GM19238 (cell line): ENCODE measurements around the gene HNRNPUL2.

Source experiments
- DNase-seq: peaks from one replicate; pipeline ENCODE4 v3.0.0; 2011; ENCODE audit warnings: low spot score; ENCODE audit not compliant: insufficient read length

HNRNPUL2 gene

GRCh38 chr11:62726915-62727164, 417 bp downstream of the HNRNPUL2 start:
- no peak for DNase-seq

DNA sequence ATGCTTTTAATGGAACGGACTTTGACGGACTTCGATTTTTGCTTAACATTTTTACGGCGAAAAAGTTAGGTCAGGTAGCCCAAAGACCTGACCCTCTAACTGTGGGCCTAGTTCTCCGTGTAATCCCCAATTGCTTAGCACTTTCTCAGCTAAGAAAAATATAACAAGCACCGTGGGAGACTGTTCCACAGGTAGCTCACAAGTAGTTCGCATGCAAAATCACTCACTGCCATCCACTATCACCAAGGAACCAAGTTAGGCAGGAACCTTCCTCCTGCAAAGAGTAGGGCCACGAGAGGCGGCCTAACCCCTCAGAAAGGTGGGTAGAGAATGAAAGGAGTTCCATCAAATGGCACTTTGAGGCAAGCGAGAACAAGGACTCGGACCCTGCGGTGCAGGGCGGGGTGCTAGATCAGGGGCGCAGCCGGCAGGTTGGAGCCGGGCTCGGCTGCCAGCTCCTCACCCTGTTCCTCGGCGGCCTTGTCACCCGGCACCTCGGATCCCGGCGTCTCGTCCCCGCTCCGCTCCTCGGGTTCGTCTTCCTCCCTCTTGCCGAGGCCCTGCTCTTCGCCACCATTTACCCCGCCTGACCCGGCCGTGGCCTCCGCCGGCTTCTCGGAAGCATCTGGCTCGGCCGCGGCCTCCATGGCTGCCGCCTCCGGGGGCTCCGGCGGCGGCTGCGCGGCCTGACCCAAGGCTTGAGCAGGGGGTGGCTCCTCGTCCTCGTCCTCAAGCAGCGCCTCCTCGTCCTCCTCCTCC, 922 bp downstream of the HNRNPUL2 start:
- DNase-seq, result no peak

- DNase-seq, result no peak
These were observed 1.6 kb downstream of the HNRNPUL2 start for GRCh38 chr11:62725646-62726045.

- no peak for DNase-seq
These were observed 3.1 kb downstream of the HNRNPUL2 start for GRCh38 chr11:62724171-62724570.

- DNase-seq, result no peak
These were observed 5.3 kb downstream of the HNRNPUL2 start for GRCh38 chr11:62721994-62722393.

- DNase-seq, result no peak
These were observed 7.8 kb downstream of the HNRNPUL2 start for GRCh38 chr11:62719302-62719978.

DNA sequence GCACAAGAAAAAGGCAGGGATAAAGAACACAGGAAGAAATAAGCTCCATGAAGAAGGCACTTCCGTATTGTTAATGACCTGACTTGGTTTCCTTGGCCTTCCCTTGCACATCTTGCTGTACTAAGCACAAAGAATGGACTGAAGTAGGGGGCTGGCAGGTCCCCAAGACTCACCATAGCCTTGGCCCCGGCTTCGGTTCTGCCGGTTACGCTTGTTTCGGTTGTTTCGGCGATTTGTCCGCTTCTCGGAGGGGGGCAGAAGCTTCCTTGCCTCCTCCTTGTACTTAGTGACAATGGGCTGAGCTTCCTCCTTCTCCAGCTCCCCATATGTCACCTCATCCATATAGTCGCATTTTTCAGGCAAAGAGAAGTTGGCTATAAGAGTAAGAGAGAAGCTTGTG, 10.4 kb downstream of the HNRNPUL2 start:
- DNase-seq, result no peak

GRCh38 chr11:62716206-62716605, 11.1 kb downstream of the HNRNPUL2 start:
- DNase-seq, result no peak

DNA sequence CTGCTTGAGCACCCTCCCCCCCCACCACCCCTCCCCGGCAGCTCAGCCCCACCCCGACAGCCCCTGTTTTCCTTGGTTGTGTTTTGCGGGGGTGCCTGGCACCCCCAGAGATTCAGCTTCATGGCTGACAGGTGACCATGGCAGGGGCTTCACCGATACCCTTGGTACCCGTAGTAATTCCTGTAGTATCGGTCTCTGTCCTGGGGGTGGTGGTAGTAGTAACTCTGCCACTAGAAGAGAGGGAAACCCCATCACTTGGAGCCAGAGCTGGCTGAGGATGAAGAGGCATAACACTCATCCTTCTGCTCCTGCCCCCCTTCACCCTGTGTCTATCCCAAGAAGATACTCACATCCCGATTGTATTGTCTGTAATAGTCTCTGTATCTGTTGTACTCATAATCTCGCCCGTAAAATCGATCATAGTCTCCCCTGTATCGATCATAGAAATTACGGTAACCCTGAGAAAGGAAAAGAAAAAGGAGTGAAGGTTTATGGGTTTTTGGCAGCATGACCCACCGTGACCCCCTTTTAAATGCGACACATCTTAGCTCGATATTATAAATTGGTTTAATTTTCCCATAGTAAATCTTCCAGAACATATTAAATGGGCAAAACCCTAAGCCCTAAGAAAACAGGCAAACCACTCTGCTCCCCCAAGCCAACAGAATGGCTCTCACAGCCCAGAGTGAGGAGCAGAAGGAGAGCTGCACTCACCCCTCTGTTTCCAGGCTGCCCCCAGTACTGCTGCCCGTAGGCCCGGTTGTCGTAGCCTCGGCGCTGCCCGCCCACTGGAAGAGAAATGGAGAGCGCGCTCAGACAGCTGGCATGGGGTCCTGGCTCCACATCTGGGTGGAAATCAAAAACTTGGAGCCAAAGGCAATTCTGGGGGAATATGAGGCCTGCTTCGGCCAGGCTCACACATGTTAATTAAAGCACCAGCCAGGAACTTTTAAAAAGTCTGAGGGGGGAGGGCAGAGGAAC, 11.8 kb downstream of the HNRNPUL2 start:
- DNase-seq, result no peak

GRCh38 chr11:62713343-62713742, 13.9 kb downstream of the HNRNPUL2 start:
- DNase-seq, result no peak

GRCh38 chr11:62712861-62713260, 14.4 kb downstream of the HNRNPUL2 start:
- no peak for DNase-seq

DNA sequence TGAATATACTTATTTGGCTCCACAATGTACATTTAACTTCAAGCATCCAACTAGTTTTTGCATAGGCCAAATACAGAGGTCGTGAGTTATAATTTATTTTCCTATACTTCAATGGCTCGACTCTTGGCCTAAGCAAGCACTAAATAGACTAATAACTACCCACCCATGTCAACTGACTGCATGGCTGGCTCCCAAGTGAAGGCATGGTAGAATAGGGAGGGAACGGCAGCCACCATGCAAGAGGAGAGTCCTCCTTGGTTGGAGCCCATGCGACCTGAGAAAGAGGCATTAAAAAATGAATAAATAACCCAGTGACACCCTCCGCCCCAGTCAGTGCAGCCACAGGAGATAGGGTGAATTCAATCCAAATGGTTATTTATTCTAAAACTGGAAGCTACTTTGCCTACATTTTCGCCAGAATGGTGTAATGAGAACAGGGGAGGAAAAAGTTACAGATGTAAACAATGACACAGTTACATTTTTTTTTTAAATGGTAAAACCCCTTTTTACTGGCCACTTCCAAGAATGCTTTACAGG, 14.9 kb downstream of the HNRNPUL2 start:
- DNase-seq, result no peak

DNA sequence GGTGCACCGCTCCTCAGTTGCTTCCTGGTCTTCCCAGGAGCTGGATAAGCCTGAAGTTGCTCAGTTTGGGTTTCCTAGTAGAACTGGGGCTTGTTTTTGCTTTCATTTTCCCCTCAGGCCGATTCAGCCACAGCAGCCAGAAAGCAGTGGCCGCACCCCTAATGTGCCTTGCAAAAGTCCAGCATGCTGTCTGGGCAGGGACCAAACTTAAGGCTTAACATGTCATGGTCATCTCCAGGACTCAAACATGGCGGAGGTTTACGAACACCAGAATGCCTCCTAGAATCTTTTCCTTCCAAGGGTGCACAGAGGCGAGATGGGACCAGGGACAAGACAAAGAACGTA, 17.3 kb downstream of the HNRNPUL2 start:
- no peak for DNase-seq

DNA sequence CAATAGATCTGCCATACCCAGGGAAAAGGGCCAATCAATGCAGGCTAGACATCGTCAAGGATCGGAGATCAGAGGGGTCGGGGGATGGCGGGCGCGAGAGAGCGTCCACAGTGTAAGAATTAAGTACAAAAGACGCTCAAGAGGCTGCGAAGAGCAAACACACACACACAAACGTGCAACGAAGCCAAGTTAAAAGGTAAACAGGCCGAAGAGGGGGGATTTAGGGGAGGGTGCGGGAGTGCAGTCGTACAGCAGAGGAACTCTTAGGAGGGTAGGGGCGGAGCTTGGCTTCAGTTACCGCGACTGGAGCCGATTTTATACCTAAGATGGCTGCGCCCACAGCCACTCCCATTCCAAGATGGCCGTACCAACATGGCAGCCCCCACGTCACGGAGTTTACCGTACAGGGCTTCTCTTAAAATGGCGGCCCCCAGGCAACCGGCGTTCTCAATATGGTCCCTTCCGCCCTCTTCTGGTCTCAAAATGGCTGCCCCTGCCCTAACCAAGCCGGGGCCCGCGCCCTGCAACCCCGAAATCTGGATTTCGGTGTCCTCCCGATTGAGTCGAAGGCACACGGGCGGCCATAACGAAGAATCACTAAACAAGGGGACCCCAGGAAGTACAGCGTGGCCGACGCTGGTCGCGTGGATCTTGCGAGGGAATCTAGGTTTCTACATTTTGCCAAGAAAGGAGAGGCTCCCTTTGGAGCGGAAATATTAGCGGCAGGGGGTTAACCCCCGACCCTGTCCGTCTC, 17.8 kb downstream of the HNRNPUL2 start:
- peak; percentile 83 for DNase-seq

DNA sequence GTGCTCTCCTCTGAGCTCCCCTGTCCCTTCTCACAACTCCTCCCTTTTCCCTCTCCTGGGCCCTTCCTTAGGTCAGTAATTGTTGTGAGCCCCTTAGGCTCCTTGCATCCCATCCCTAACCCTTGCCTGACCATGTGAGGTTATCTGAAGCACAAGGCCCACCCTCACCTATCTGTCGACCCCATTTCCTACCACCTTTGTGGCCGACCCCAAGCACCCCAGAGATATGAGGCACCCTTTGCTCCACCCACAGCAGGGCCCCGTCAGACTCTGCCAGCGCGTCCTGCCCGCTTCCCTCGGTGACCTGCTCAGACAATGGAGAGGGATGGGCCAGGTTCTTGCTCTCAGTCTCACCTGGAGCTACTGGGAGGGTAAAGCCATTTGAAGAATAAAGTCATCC, 18.5 kb downstream of the HNRNPUL2 start:
- no peak for DNase-seq

DNA sequence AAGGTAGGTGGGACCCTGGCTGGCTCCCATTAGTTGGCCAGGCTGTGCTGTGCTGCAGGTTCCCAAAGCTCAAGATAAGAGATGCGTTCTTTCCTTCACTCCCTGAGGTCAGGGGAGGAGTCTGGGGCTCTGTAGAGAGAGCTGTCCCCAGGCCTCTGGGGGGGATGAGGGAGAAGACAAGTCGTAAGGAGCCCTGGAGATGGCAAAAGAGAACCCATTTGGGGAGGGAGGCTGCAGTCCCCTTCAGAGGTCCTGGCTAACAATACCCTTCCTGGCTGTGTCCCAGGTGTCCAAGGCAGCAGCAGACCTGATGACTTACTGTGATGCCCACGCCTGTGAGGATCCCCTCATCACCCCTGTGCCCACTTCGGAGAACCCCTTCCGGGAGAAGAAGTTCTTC, 18.9 kb downstream of the HNRNPUL2 start:
- no peak for DNase-seq

GRCh38 chr11:62707277-62707861, 19.9 kb downstream of the HNRNPUL2 start, which contains the start of the genes BSCL2 and GNG3:
Gene BSCL2 (minus strand): TSS chr11:62707424. CDS start chr11:62707195, 229 bp downstream.
Gene GNG3 (plus strand): TSS chr11:62707676. CDS start chr11:62708296, 620 bp downstream.
- no peak for DNase-seq

GRCh38 chr11:62706850-62707247, 20.4 kb downstream of the HNRNPUL2 start:
- no peak for DNase-seq

DNA sequence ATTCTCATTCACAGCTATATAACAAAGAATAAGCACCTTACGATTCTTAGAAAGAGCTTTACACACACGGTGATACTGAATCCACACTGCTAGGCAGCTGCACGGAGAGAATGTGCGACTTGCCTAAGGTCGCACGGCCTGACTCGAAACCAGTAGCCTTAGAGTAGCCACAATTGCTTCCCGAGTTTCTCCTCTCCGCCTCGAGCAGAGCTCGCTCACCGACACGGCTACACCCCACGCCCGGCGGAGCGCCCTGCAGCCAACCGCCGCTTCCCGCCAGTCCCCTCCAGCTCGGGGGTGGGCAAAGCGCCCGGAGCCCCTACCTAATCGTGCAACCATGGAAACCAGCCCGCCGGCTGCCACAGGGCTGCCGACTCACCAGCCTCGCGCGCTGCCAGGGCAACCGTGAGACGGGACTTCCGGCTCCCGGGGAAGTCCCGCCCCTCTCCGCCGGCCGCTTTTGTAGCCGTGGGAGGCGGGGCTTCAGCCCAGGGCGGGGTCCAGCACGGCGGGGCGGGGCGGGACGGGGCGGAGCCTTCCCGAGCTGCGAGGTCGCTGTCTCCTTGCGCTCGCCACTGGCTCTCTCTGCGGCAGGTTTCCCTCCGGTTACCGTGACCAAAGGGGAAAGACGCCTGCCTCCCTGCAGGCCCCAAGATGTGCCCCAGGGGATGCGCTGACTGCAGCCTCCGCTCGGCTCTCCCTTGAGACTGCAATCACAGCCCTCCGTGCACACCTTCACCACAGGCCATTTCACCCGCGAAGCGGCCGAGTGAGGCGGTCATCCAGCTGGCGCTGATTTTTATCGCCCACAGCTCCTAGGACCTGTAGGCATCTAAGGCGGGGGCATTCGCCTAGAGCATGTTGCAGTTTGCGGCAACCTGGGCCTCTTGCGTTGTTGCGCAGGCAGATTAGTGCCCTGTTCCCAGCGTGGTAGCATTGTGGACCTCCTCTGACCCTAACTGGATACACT, 21.1 kb downstream of the HNRNPUL2 start:
- DNase-seq, result peak; percentile 87
